IPS-NIHi7 (cell line): ENCODE results near the gene NFATC2.
"Not testable (repeated sequence)": the region's sequence is repeated elsewhere in the genome, so short reads cannot be mapped to it uniquely, and the experiment has no call there.

Experiments
- DNase-seq: peaks from one replicate; pipeline ENCODE4 v3.0.0; 2012; ENCODE audit warnings: mixed read lengths; ENCODE audit errors: extremely low spot score

NFATC2 gene

DNA sequence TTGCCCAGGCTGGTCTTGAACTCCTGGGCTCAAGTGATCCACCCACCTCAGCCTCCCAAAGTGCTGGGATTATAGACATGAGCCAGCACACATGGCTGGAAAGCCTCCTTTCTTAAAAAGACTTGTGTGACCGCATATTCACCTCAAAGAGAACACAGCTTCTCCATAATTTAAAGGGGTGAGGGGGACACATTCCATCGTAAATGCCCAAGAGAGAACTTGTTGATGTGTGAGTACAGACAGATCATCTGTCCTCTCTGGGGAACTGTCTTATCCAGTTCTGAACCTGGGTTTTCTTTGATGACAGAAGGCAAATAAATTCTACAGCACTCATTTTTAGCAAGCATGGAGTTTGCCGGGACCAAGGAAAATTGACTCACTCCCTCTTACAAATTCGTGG lies 47.2 kb downstream of the NFATC2 start:
- DNase-seq: no peak

DNA sequence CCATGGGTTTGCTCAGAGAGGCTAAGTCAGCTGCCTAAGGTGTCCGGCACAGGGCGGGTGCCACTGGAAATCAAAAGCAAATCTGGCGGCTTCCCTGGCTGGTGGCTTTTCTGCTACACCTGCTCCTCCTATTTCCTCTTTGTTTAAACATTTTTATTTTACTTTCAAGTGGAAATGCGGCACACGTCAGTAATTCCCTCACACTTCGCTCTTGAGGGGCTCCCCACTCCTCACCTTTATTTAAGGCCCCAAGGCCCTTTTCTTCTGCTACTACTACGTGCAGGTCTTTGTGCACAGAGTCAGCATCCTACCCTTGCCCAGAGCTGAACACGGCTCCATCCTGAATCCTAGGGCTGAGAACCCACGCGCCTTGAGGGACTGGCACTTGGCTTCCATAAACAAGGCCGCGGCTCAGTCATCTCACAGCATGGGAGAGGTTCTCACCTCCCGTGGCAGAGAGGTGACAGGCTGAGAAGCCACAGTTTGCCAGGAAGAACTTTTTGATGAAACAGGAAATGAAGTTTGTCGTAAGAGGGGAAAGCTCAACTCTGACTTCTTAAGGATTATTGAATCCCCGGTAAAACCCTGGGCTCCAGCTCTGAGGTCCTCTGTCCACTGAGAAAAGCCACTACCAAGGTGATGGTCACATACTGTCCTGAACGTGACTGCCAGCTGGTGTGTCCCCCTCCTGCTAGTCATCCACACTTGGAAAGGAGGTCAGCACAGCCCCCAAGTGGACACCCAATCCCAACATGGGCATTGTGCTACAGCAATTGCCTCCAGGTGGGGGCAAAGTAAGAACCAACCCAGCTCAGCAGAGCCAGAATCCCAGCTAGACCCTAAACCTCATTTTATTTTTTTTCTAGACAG lies 48.0 kb downstream of the NFATC2 start:
- no peak for DNase-seq

DNA sequence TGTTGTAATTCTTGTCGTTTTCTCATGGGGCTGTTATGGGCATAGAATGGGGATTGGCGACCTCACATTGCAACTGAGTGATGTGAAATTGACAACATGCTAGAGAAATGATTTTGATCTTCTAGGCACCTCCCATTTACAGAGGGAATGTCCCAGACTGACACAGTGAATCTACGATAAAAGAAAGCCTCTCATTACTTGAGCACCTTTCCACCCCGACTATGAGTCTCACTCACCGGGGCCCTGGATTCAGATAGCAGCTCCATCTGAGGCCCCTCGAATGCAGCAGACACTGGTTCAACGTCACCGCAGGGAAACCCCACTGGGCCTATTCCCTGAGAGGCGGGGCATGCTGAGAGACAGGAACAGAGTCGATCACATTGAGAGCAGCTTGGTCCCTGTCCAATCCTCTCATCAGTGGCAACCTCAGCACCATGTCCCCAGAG lies 49.1 kb downstream of the NFATC2 start:
- DNase-seq: no peak

DNA sequence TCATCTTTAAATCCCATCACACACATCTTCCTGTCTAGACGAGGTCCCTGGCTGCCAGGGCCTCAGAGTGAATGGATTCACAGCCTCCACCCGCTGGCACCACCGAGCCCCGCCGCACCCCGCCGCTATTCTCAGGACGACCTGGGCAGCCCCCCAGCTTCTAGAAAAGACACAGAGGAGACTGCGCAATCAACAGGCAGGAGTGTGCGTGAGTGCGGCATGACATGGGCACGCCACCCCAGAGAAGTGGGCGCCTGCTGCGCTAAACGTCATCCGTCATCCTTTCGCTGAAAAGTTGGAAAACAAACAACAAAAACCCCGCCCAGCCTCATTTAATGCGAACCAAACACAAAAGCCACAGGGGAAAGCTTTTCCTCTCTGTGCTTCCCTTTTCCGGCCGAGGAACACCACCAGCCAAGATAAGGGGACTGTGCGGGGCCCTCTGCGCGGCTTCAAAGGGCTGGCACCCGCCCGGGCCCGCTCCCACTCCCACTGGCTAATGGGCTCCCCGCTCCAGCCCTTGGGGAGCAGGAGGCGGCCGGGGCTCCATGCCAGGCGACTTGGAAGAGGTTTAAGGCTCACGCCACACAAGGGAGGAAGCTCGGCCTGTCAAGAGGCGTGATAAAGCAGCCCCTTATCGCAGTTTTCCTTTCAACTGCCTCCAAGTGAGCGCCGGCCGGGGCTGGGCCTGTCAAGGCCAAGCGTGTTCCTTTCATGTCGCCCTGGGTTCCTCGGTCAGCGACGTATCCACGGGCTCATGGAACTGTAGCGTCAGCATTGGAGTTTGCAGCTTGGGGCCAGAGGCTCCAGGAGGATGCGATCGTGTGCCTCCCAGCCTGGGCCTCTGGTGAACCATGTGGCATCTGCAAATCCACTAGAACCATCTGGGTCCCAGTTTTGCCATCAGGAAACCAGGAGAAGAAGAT lies 50.1 kb downstream of the NFATC2 start:
- DNase-seq: no peak

DNA sequence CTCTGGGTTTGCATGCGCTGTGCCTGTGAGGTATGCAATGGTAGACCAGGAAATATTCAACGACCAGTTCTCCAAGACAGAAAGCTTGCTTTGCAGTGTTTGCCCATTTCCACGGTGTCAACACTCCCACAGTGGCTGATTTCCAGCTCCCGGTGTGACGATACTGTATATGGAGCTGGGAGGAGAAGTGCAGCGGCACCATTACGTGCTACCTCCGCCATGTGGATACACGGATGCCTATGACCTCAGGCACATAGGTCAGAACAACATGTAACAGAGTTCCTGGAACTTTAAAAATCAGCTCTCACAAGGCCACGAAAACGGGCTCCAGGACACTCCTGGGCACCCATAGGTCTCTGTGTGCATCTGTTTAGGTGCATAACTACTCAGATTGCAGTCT lies 51.1 kb downstream of the NFATC2 start:
- no peak for DNase-seq

DNA sequence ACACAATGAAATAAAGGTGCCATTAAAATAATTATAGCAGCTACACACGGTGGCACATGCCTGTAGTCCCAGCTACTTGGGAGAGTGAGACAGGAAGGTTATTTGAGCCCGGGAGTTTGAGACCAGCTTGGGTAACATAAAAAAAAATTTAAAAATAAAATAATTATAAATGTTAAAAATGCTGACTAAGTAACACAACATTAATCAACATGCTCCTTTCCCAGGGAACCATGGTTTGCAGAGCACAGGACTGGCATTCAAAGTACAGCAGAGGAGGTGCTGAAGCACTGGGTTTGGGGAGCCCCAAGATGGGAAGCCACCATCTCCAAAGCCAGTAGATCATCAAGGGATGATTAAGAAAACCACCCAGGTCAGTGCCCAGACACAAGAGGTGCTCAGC lies 51.9 kb downstream of the NFATC2 start:
- DNase-seq: no peak

DNA sequence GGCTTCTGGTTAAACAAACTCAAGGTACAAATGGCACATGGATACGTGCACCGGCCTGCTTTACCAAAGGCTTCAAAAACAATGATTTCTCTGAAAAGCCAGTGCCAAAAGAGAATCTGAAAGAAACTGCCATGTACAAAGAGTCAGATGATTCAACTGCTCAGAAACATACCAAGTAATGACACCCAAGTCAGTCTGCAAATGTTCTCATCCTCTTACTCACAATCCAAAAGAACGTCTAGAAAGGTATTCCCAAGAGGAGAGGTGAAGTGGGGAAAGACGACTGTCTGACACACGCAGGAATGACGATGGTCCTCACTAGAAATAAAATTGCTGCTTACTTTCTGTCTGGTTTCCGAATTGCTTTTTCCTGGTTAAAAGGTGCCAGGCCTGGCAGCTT lies 52.9 kb downstream of the NFATC2 start:
- no peak for DNase-seq

DNA sequence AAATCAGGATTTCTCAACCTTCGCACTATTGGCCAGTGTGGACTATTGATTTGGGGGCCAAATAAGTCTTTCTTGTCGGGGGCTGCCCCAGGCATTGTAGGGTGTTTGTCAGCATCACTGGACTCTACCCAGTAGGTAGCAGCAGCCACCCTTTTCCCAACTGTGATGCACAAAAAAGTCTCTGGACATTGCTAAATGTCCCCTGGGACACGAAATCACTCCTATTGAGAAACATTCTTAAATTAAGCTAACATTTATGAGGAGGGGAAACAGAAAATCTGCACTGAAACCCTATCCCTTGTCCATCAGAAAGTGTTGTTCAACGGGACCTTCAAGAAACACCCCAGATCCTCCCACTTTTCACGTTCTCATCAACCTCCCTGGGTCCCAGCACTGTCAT lies 54.2 kb downstream of the NFATC2 start:
- DNase-seq: no peak

DNA sequence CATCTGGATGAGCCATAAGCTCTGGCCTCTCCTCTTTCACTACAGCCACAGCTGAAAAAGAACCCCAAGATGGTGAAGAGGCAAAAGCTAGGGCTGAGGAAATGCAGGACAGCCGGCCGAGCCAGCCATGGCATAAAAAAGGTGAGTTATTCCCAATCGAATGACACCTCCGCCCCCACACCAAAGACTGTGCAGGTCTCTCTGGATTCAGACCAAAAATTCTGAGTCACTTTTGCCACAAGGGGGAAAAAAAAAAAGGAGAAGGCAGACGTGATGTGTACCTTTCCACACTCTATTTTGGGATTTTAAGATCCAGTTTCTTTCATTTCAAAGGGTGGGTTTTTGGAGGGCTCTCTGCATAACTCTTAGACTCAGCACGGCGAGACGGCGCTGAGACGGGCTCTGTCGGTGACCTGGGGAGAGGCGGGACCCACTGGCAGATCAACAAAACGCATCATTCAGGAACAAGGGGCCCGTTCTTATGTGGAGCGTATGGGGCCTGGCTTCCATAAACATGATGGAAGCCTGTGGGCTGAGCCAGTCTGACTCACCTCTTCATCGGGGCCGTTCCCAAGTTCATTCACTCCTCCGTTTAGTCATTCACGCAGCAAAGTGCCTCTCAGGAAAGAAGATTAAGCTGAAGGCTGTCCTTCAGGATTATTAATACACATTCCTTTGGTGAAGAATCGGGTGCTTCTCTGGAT lies 54.8 kb downstream of the NFATC2 start:
- DNase-seq: no peak

DNA sequence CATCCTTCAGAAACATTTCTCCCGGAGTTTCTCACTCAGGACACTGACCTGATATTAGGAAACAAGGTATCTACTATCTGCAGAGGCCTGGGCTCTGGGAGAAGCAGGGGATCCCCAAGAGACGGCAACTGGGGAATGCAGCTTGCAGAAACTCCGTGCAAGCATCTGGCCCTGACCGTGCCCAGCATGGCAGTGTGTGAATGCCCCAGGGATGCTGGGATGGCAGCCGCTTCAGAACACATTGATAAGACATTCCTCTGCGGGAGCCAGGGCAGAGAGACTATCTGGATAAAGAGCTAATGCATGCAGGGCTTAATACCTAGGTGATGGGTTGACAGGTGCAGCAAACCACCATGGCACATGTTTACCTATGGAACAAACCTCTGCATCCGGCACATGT lies 55.4 kb downstream of the NFATC2 start:
- no peak for DNase-seq

DNA sequence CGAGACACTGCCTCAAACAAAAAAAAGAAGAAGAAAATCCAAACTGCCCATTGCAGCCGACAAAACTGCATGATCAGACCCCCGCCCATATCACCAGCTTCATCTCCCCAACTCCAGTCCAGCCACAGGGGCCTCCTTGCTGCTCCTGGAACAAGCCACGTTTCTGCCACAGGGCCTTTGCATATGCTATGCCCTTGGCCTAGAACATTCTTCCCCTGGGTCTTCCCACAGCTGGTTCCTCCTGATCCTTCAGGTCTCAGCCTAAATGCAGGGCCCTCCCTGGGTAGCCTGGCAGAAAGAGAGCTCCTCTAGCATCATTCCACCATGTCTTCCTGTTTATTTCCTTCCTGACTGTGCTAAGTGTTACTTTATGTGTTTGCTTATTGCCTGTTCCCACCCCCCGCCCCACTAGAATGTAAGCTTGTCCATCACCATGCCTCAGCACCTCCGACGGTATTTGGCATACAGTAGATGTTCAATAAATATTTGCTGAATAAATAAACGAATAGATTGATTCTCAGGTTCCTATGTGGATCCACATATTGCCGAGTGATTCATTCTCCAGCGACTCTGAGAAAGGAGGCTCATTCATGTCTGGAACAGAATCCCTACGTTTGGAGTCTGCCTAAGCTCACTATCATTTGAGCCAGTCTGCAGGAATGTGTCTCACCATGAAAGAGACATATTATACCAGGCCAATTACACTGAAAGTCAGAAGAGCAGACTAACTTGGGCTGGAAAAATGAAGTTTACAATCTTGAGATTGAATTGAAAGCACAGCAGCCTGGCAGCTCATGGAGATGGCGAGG lies 56.1 kb downstream of the NFATC2 start:
- no peak for DNase-seq

DNA sequence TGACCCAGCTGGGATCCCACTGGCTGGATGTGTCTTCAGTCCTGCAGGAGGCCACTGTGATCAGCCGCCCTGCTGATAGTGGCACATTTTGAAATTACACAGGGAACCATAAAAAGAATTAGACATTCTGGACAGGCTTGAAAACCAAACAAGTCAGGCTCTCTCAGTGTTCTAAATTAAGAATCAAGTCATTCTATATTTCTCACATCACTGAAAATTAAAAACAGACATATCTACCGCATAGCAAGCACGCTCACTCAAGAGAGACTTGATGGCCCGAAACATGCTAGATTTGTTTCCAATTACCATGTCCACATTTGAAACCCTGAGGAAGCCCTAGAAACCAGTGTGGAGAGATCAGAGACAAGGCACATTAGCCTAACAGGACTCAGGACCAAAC lies 57.7 kb downstream of the NFATC2 start:
- no peak for DNase-seq

DNA sequence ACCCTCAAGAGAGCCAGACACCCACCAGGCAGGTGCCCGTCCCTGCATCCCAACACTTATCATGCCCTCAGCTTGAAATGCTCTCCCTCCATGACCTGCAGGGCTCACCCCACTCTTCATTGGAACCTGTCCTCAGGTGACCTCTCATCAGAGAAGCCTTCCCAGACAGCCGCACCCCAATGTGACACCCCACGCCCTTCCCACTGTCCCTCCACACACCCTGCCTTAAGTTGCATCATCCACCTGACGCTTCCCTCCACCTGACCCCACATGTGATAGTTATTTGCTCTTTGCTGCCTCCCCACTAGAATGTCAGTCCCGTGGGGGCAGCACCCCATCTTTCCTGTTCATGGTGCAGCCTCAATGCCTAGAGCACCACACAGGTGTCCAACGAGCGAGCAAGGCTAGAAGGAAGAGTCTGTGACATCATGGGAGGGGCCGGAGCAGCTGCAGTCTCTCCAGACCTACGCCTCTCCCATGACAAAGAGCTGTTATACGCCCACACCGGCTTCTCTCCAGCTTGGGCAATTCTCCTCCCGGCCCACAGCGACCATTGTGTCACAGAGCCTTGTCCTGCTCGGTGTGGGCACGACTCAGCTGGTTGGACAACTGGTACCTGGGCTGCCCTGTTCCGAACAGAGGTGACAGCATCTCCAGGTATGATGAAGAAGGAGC lies 58.2 kb downstream of the NFATC2 start:
- DNase-seq: no peak

DNA sequence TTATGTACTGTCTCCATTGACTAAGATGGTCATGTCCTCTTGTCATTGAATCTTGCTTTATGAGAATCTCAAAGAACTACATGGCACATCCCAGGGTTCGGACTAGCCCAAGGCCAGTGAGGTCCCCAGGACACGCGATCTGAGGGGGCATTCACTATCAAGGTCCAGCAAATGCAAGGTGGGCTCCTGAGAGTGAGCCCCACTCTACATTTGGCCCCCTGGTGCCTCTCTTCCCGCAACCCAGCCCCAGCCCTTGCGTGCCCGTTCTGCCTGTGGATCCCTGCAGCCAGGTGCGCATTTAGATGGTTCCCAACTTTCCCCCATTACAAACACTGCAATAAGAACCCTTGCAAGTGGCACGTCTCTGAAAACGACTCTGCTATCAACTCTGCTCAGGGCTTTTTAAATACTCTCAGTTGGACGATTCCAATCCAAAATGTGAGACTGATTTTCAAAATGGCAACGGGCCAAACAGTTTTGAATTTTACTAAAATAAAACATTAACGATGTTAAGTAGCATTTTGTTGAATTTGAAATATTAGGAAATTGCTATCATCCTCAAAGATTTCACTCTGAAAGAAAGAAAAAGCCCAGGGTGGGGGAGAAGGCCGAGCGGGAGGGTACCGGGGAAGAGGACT lies 59.6 kb downstream of the NFATC2 start:
- no peak for DNase-seq

DNA sequence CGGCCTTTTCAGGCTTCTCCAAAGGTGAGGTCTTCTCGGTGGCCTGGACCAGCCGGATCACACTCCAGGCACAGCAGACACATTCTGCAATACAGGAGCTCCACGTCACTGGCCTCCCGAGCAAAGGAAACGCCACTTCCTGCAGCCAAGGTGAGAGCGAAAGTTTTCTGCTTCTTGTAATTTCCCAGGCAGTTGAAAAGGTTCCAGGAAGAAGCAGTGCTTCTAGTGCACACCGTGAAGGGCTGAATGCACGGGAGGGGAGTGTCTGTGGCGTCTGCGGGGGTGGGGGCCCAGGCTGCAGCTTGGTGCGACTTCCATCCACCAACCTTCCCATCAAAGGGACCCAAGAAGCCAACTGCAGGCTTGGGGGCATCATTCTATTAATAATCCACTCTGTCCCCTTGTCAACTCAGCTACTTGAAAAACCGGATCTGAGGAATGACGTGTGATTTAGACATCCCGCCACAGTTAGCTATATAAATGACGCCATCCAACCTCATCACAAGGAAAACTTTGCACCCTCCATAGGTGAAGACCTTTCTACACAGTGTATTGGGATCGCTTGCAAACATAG lies 61.1 kb downstream of the NFATC2 start:
- DNase-seq: no peak

DNA sequence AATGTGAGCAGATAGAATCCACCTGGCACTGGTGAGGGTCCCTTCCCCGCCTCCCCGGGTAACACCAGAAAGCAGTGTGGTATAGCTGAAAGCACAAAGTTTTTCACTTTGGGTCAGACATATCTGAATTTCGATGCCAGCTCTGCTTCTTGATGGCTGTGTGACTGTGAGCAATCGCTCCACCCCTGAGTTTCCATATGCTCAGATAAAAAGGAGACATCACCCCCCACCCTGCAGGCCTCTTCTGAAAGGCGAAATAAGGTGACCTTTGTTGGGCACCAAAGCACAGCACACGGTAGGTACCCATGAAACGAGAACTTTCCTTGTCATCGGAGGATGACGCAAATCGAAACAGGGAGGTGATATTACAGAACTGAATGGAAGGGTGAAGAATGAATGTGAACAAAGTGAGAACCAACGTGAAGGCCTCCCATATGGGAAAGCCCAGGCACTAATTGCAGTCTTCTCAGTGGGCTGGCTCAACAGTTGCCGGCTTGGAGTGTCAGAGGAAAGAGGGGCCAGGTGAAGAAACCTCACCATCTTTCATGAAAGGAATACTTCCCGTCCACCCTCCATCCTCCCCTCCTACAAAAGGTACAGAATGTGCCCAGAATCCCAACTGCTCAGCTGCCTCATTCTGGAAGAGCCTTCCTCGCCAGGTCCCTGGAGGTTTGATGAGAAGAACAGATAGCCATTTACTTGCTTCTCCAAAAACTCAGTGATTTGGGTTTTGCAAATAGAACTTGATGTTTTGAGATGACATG lies 61.8 kb downstream of the NFATC2 start:
- no peak for DNase-seq

DNA sequence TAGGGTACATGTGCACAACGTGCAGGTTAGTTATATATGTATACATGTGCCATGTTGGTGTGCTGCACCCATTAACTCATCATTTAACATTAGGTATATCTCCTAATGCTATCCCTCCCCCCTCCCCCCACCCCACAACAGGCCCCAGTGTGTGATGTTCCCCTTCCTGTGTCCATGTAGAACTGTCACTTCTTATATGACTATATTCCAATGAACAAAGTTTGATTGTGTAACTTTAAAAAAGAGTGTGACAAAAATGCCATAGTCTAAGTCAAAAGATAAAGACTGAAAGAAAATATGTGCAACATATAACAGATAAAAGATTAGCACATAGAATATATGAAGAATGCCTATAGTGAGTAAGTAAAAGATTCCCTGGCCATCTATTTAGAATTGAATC lies 66.4 kb downstream of the NFATC2 start:
- DNase-seq: not testable (repeated sequence)

DNA sequence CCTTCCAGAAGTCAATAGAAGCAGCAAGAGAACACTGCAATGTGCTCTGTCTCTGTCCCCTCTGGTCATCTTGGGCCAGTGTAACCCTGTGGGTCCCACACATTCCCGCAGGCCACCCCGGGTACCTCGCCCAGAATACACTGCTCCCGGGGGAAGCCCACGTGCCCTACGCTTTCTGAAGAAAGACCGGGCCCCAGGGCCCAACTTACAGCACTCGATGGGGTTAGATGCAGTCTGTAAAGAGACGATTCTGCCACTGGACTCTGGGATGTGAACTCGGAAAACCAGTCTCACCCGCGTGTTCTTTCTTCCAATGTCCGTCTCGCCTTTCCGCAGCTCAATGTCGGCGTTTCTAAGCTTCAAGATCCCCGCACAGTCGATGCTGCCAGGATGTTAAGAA lies 68.7 kb downstream of the NFATC2 start:
- no peak for DNase-seq

DNA sequence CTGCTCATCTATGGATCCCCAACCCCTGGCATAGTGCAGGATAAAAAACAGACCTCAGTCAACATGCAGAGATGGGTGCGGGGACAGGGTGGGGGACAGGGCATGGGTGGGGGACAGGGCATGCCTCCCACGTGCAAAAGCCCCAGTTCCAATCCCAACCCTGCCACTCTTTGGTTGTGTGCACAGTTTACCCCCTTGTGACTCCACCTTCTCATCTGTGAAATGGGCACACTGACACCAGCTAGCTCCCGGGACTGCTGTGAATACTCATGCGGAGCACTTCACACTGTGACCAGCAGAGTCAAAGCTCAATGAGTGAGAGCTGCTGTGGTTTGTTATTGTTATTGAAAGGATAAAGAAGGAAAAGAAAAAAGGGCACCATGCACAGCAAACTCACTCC lies 69.3 kb downstream of the NFATC2 start:
- DNase-seq: no peak
